IMR-90 (cell line): ENCODE data around the gene DOCK1. TPM values are rescaled to one million over a fixed set of nuclear protein-coding genes. Genes with fewer than 3 reads are reported as not detected.

ENCODE experiments used
- ATAC-seq: fragments of 200-7000 bp; cut with Tn5 transposase; 2 replicates; pipeline ENCODE4 v1.9.1; 2020; ENCODE audit warnings: low read depth, mild to moderate bottlenecking, moderate library complexity
- BruUV-seq: library from RNA; stranded (reverse); fragments of 400-500 nt; replicated peaks from 2 replicates; lab custom pipeline; 2021; lab: Mats Ljungman, UMichigan
- CTCF ChIA-PET: fragments of 300-600 bp; formaldehyde crosslinking; extraction: SDS; loops from one replicate; lab custom pipeline; 2021; ENCODE audit warnings: antibody characterized with exemption; lab: Yijun Ruan, JAX
- POLR2A ChIA-PET: fragments of 300-600 bp; sonication (Branson Sonifier 250); formaldehyde crosslinking; loops from one replicate; lab custom pipeline; 2022; ENCODE audit warnings: antibody characterized with exemption; ENCODE audit not compliant: unreplicated experiment; lab: Charles Lee
- DNase-seq: peaks from one replicate; pipeline ENCODE4 v3.0.0; 2013
- H2AFZ ChIP-seq: replicated peaks from 2 replicates; pipeline ENCODE3; 2013; ENCODE audit warnings: low read length, mild to moderate bottlenecking; ENCODE audit not compliant: poor library complexity
- H2AK5ac ChIP-seq: 2 replicates; pipeline ENCODE4 v1.6.1; 2013; ENCODE audit warnings: low read depth, low read length, inconsistent platforms
- H2AK9ac ChIP-seq: replicated peaks from 2 replicates; pipeline ENCODE3; 2013; ENCODE audit warnings: mild to moderate bottlenecking, low read depth, low read length, moderate library complexity; ENCODE audit not compliant: poor library complexity
- H2BK120ac ChIP-seq: 2 replicates; pipeline ENCODE4 v1.6.1; 2013; ENCODE audit warnings: low read depth, low read length, inconsistent platforms
- H2BK15ac ChIP-seq: 3 replicates; pipeline ENCODE4 v1.6.1; 2013; ENCODE audit warnings: low read depth, low read length, inconsistent platforms
- H2BK20ac ChIP-seq: 2 replicates; pipeline ENCODE4 v1.6.1; 2013; ENCODE audit warnings: low read depth, mild to moderate bottlenecking, inconsistent platforms, low read length, moderate library complexity
- H2BK5ac ChIP-seq: 2 replicates; pipeline ENCODE4 v1.6.1; 2013; ENCODE audit warnings: mild to moderate bottlenecking, low read depth, low read length, inconsistent platforms; ENCODE audit not compliant: poor library complexity, severe bottlenecking
- H3K14ac ChIP-seq: replicated peaks from 2 replicates; pipeline ENCODE4 v1.6.1; 2013; ENCODE audit warnings: low read depth, low read length, inconsistent platforms
- H3K18ac ChIP-seq: 2 replicates; pipeline ENCODE4 v1.6.1; 2013; ENCODE audit warnings: low read depth, low read length, control low read depth
- H3K23ac ChIP-seq: 2 replicates; pipeline ENCODE4 v1.6.1; 2013; ENCODE audit warnings: low read depth, low read length, inconsistent platforms
- H3K27ac ChIP-seq: 2 replicates; pipeline ENCODE4 v1.5.1; 2013; ENCODE audit warnings: mild to moderate bottlenecking, control low read depth, low read length; ENCODE audit not compliant: insufficient read depth
- H3K27me3 ChIP-seq: 2 replicates; pipeline ENCODE4 v1.6.1; 2013; ENCODE audit warnings: low read length; ENCODE audit not compliant: control insufficient read depth, insufficient read depth
- H3K36me3 ChIP-seq: 2 replicates; pipeline ENCODE4 v1.6.1; 2013; ENCODE audit warnings: low read length, mixed read lengths; ENCODE audit not compliant: control insufficient read depth, insufficient read depth
- H3K4ac ChIP-seq: 2 replicates; pipeline ENCODE4 v1.6.1; 2013; ENCODE audit warnings: low read depth, low read length, inconsistent platforms
- H3K4me1 ChIP-seq: 2 replicates; pipeline ENCODE4 v1.6.1; 2013; ENCODE audit warnings: low read length, mixed read lengths; ENCODE audit not compliant: control insufficient read depth, insufficient read depth
- H3K4me2 ChIP-seq: 2 replicates; pipeline ENCODE4 v1.6.1; 2013; ENCODE audit warnings: low read depth, mild to moderate bottlenecking, control low read depth, low read length, moderate library complexity
- H3K4me3 ChIP-seq: 2 replicates; pipeline ENCODE4 v1.5.1; 2013; ENCODE audit warnings: low read depth, mild to moderate bottlenecking, control low read depth, low read length, moderate library complexity; ENCODE audit not compliant: insufficient read depth
- H3K56ac ChIP-seq: 2 replicates; pipeline ENCODE4 v1.6.1; 2013; ENCODE audit warnings: low read length, inconsistent platforms; ENCODE audit not compliant: insufficient read depth; ENCODE audit errors: extremely low read depth
- H3K79me1 ChIP-seq, 2 experiments: 2 replicates each; pipeline ENCODE4 v1.6.1; 2013; ENCODE audit warnings: low read length in 2 of 2, inconsistent platforms in 1 of 2, low read depth in 1 of 2
- H3K9ac ChIP-seq: 2 replicates; pipeline ENCODE4 v1.6.1; 2013; ENCODE audit warnings: low read depth, low read length, control low read depth
- H3K9me1 ChIP-seq: 2 replicates; pipeline ENCODE4 v1.6.1; 2013; ENCODE audit warnings: low read length, inconsistent platforms; ENCODE audit not compliant: insufficient read depth
- H3K9me3 ChIP-seq: 2 replicates; pipeline ENCODE4 v1.6.1; 2013; ENCODE audit warnings: low read length; ENCODE audit not compliant: control insufficient read depth, insufficient read depth
- H4K20me1 ChIP-seq: 2 replicates; pipeline ENCODE4 v1.6.1; 2013; ENCODE audit warnings: low read length, inconsistent platforms; ENCODE audit not compliant: insufficient read depth
- H4K5ac ChIP-seq: 2 replicates; pipeline ENCODE4 v1.6.1; 2013; ENCODE audit warnings: mild to moderate bottlenecking, low read depth, low read length, control low read depth
- H4K8ac ChIP-seq, 2 experiments: 2 replicates each; pipeline ENCODE4 v1.6.1; 2013; ENCODE audit warnings: low read depth in 2 of 2, low read length in 2 of 2, control low read depth in 1 of 2, inconsistent platforms in 1 of 2
- H4K91ac ChIP-seq: 2 replicates; pipeline ENCODE4 v1.6.1; 2013; ENCODE audit warnings: low read depth, low read length, inconsistent platforms; ENCODE audit not compliant: insufficient read depth
- CEBPB ChIP-seq: IDR thresholded peaks from 2 replicates; pipeline ENCODE4 v1.6.1; 2012; ENCODE audit warnings: low read depth, low read length, improper control_type of control experiment
- CHD1 ChIP-seq: IDR thresholded peaks from 2 replicates; pipeline ENCODE4 v1.6.1; 2012; ENCODE audit warnings: low read depth, low read length, improper control_type of control experiment
- MAFK ChIP-seq: IDR thresholded peaks from 2 replicates; pipeline ENCODE4 v1.6.1; 2012; ENCODE audit warnings: low read depth, low read length, improper control_type of control experiment
- MXI1 ChIP-seq: IDR thresholded peaks from 2 replicates; pipeline ENCODE4 v1.6.1; 2012; ENCODE audit warnings: low read depth, mild to moderate bottlenecking, low read length, moderate library complexity, borderline replicate concordance
- NFE2L2 ChIP-seq: fragments of 150-350 bp; IDR thresholded peaks from 2 replicates; pipeline ENCODE4 v1.6.1; 2016; ENCODE audit warnings: low read depth, mild to moderate bottlenecking, low read length
- POLR2A ChIP-seq: IDR thresholded peaks from 2 replicates; pipeline ENCODE4 v1.6.1; 2012; ENCODE audit warnings: mild to moderate bottlenecking, low read depth, low read length
- RAD21 ChIP-seq: IDR thresholded peaks from 2 replicates; pipeline ENCODE4 v1.6.1; 2012; ENCODE audit warnings: low read length, improper control_type of control experiment
- RFX5 ChIP-seq: IDR thresholded peaks from 2 replicates; pipeline ENCODE4 v1.8.0; 2012; ENCODE audit warnings: low read depth, mild to moderate bottlenecking, low read length, moderate library complexity
- SMC3 ChIP-seq: fragments of 150-350 bp; IDR thresholded peaks from 2 replicates; pipeline ENCODE4 v1.6.1; 2016; ENCODE audit warnings: low read depth, mild to moderate bottlenecking, antibody characterized with exemption, low read length, moderate library complexity
- WGBS, 2 experiments: methylation state at CpG; one replicate each; pipeline versions ENCODE4 v1.1.5 to v1.1.7; 2013; ENCODE audit warnings: missing lambda C conversion rate in 2 of 2; ENCODE audit not compliant: insufficient read length in 1 of 2; ENCODE audit errors: extremely low coverage in 2 of 2; 5-methylcytosine and 5-hydroxymethylcytosine counted together
- dilution Hi-C: fragments of 300-500 bp; cut with HindIII; formaldehyde crosslinking; loops from one replicate; pipeline ENCODE4 v1.14.3; 2018; ENCODE audit warnings: low sequenced_read_pairs; ENCODE audit not compliant: unreplicated experiment
- in situ Hi-C: fragments of 300-500 bp; cut with MboI; formaldehyde crosslinking; loops from 3 replicates; pipeline ENCODE4 v1.14.3; 2019; ENCODE audit warnings: low sequenced_read_pairs, inconsistent platforms, mixed read lengths
- intact Hi-C: fragments of 100-400 bp; cut with micrococcal nuclease; formaldehyde crosslinking; loops from 2 replicates; pipeline ENCODE4 v1.10.0; 2022
- polyA plus RNA-seq, 3 experiments: library from polyadenylated mRNA; depleted of rRNA; stranded (reverse); fragments of >200 nt; gene quantifications; 2 replicates each; pipeline ENCODE4 v1.2.3, GENCODE V29; 2012; ENCODE audit warnings: low replicate concordance in 1 of 3
- total RNA-seq: library from RNA; depleted of rRNA; stranded (reverse); fragments of >200 nt; gene quantifications from 2 replicates; pipeline ENCODE4 v1.2.3, GENCODE V29; 2012
- TF ChIP-seq, protein P1 (sequence below): conservative IDR thresholded peaks from 2 replicates; pipeline ENCODE4 v1.5.1; 2012; ENCODE audit warnings: mild to moderate bottlenecking, low read depth, low read length, improper control_type of control experiment

Gene DOCK1
- total and polyA plus RNA-seq, 2 of the 4 experiments (the other 2 are of a cell fraction): 28.2 to 71.0 TPM

DNA sequence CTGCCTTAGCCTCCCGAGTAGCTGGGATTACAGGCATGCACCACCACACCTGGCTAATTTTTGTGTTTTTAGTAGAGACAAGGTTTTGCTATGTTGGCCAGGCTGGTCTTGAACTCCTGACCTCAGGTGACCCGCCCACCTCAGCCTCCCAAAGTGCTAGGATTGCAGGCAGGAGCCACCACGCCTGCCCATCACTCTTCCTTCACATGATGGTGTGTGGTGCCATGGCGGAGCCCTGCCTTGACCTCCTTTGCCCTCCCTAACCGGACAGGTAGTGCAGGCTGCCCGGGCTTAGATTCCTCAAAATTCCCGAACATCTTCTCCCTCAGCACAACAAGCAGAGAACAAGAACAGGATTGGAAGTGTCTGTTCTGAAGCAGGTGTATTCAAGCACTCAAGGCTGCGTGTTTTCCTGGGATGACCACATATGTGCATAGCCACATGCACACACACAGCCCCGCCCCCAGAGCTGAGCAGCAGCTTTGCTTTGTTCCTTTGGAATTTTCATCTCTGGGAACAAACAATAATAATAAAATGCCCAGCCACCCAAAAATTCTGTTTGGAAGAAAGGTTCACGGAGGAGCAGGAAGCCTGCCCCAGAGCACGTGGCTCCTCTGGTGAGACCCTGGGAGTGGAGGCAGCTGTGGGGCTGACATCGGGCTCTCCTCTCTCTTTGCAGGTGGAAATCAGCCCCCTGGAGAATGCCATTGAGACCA is 512.6 kb downstream of the DOCK1 start:
- Histone ChIP-seq H2AFZ (no peak overlapping the region), H3K27ac (no peak overlapping the region), H3K9ac (no peak overlapping the region), H3K4me3 (no peak overlapping the region), H2BK15ac (no peak overlapping the region), H2AK5ac (no peak overlapping the region), H4K91ac (no peak overlapping the region), H4K8ac (no peak overlapping the region), H3K23ac (no peak overlapping the region), H3K36me3 (peaks cover 32% of the 10 kb centered on the region), H4K5ac (no peak overlapping the region), H2BK5ac (no peak overlapping the region), H3K27me3 (no peaks in the 10 kb centered on the region), H2BK20ac (no peak overlapping the region), H4K20me1 (no peaks in the 10 kb centered on the region), H2BK120ac (no peak overlapping the region), H3K4me2 (no peak overlapping the region), H3K4ac (no peak overlapping the region), H3K9me3 (no peaks in the 10 kb centered on the region), H3K56ac (no peak overlapping the region), H3K18ac (no peak overlapping the region), H3K9me1 (peaks cover under 1% of the 10 kb centered on the region; the same call in 1 of the 2 replicates), H3K14ac (no peak overlapping the region), H2AK9ac (no peak overlapping the region), H3K4me1 (no peaks in the 10 kb centered on the region), H3K79me1 (no peaks in the 10 kb centered on the region)
- 94% methylated on average over 2 of the region's 12 CpGs; no CpG with 5 or more reads in 1 of the 2 experiments for WGBS, 2 experiments
- ATAC-seq (no peak), DNase-seq (no peak)
- POLR2A ChIA-PET: no interaction called here
- dilution Hi-C loops: no loop called here
- TF ChIP-seq, protein P1, sequence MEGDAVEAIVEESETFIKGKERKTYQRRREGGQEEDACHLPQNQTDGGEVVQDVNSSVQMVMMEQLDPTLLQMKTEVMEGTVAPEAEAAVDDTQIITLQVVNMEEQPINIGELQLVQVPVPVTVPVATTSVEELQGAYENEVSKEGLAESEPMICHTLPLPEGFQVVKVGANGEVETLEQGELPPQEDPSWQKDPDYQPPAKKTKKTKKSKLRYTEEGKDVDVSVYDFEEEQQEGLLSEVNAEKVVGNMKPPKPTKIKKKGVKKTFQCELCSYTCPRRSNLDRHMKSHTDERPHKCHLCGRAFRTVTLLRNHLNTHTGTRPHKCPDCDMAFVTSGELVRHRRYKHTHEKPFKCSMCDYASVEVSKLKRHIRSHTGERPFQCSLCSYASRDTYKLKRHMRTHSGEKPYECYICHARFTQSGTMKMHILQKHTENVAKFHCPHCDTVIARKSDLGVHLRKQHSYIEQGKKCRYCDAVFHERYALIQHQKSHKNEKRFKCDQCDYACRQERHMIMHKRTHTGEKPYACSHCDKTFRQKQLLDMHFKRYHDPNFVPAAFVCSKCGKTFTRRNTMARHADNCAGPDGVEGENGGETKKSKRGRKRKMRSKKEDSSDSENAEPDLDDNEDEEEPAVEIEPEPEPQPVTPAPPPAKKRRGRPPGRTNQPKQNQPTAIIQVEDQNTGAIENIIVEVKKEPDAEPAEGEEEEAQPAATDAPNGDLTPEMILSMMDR: no peak
- TF ChIP-seq MAFK (no peak), RAD21 (no peak), NFE2L2 (no peak), POLR2A (no peak), RFX5 (no peak), MXI1 (no peak), CEBPB (no peak), SMC3 (no peak), CHD1 (no peak)
- BruUV-seq: no TSS peak
- CTCF ChIA-PET: no interaction called here
- intact Hi-C loops: no loop called here
- in situ Hi-C loops: no loop called here
